IPS-NIHi11 (cell line): ENCODE data around the gene HPSE.

ENCODE experiments used
- DNase-seq: peaks from one replicate; pipeline ENCODE4 v3.0.0; 2012; ENCODE audit warnings: mixed read lengths, low spot score

Gene HPSE

DNA sequence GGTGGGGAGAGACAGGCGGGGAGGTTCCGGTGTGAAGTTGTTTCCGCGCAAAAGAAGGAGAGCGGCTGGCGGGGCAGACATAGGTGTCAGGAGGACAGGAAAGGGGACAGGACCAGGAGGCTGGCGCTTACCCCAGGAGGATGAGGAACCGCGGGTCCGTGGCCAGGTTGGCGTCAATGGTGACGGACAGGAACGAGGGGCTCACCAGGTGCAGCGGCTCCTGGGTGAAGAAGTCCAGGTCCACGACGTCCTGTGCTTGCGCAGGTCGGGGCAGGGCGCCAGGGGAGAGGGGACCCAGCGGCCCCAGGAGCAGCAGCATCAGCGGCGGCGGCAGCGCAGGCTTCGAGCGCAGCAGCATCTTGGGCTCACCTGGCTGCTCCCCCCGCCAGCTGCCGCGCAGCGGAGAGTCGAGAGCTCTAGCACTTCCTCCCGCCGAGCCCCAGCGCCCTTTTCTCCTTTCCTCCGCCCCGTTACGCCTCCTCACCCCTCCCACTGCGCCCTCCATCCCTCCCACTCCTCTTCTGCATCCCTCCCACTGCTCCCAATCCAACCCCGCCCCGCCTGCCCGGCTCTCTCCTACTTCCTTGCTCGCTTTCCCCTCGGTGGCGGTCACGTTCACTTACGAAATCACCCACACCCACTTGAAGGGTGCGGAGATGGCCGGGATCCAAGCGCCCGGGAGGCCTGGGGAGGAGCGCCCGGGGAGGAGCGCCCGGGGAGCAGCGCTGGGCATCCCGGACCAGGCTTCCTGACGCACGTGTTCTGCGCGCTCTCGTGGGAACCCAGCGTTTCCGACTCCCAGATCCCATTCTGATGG is at the start of gene HPSE:
HPSE (minus strand) TSS at position 424 of the 817 bp plus-strand sequence; CDS start at position 358, 66 bp downstream.
- DNase-seq = peak; percentile 90

DNA sequence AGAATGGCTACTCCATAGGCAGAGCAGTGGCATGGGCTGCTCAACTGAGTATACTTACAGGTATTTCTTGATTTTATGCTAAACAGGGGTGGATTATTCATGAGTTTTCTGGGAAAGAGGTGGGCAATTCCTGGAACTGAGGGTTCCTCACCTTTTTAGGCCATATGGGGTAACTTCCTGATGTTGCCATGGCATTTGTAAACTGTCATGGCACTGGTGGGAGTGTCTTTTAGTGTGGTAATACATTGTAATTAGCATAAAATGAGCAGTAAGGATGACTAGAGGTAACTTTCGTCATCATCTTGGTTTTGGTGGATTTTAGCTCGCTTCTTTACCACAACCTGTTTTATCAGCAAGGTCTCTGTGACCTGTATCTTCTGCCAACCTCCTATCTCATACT is 48.2 kb upstream of the HPSE start:
- no peak for DNase-seq

DNA sequence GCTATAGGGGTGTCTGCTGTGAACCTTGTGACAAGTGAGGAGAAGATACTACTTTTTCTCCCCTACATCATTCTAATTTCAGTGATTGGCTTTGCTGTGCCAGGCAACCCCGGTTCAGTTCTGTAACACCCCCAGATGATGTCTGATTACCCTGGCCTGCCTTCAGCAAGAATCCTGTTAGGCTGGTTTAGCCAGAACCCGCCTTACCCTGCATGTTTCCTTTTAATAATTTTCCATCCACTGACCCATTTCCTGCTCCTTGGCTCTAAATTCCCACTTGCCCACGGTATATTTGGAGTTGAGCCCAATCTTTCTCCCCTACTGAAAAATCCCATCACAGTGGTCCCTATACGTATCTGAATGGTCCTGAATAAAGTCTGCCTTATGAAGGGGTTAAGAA is 46.5 kb upstream of the HPSE start:
- no peak for DNase-seq

DNA sequence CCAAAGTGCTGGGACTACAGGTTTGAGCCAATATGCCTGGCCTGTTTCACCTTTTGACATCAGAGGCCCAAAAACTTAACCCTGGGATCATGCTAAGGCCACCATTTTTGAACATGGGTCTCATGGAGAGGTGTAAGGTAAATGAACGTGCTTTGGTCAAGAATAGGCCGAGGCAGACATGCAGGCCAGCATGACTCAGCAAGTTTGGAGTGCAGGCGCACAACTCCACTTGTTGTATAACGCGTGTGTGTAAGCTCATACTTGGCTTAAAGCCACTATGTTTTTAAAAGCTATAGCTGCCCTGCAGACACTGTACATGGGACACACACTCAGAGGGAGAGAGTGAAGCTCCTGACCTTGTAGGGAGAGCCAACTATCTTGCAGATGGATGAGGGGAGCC is 43.8 kb upstream of the HPSE start:
- DNase-seq = no peak

DNA sequence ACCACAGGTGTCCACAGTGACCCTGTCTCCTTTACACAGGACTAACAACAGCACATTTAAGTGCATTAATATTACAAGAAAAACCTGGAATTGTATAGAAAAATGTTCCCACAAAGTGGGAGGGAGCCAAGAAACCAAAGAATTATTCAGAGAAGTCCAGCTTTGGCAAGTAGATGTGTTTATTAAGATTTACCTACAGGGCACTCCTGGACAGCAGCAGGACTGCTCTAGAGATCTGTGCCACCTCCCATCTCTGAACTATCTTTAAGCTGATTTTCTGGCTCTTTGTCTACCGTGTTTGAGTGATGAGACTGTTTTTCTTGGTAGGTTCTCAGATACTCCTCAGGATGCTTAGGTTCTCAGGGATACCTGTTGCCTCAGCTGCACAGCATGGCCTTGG is 38.3 kb upstream of the HPSE start:
- no peak for DNase-seq

DNA sequence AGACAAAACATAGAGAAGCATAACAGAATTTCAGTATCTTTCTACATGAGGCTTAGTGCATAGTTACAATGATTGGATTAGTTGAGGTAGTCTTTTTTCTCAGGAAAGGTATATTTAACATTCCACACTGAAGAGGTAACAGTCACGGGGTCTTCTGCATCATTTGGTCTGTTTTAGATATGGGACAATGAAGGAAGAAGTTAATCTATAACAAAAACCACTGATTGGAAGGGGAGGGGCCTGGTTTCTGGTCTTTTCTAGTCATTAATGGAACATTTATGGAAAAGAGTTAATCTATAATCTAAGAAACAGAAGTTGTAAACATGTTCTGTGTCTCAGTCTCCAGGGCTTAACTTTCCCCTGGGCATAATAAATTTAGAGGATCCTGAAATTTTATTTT is 37.3 kb upstream of the HPSE start:
- DNase-seq = no peak

DNA sequence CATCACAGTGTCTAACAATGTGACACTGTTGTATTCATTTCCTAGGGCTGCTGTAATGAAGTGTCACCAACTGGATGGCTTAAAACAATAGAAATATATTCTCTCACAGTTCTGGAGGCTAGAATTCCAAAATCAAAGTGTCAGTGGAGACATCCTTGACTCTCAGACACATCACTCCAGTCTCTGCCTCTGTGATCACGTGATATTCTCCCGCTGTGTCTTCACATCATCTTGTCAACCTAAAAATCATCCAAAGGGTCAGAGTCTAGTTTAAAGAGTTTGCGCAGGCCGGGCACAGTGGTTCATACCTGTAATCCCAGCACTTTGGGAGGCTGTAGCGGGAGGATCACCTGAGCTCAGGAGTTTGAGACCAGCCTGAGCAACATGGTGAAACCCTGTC is 36.6 kb upstream of the HPSE start:
- DNase-seq = no peak

DNA sequence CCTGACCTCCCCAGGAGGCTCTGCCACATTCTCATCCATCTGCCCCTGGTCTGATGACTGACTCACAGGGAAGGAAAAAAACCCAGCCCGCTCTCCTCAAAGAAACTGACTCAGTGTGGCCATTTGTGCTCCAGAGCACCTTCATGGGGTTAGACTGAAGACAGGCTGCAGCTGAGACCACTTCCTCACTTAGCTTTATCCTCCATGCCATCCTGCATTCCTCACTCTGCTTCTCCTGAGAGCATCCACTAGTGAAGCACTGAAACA is 35.9 kb upstream of the HPSE start:
- DNase-seq = no peak

DNA sequence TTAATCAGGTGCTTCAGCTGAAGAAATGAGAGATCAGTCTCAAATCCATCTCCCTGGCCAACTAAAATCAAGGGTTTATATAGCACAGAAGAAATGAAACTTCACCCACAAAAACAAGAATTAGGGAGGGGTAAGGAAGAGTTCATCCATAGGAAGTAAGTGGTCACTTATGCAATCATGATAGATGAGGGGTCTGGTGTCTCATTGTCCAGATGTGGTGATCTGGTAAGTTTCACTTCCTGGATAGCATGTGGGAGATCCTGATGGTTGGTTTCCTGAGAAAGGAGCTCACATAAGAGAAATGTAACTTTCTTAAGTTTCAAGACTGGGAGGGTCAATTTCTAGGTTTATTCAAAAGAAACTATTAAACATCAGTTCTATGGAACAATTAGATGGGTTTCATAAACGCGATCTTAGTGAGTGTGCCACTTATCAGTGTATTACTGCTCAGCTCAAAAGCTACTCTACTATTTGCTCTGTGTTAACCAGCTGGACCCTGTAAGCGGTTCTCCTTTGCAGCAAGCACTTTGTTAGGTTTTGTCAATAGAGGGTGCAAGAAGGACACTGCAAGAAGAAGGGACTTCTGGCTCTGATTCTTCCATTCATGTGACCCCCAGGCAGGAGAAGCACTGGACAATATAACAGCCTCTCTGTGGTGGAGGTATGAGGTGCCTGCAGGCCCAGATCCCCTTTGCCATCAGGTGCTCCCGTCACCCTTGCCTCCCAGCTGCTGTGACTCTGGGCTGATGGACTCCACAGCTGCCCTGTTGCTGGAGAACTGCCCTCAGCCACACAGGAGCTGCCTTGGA is 35.4 kb upstream of the HPSE start:
- DNase-seq = no peak

DNA sequence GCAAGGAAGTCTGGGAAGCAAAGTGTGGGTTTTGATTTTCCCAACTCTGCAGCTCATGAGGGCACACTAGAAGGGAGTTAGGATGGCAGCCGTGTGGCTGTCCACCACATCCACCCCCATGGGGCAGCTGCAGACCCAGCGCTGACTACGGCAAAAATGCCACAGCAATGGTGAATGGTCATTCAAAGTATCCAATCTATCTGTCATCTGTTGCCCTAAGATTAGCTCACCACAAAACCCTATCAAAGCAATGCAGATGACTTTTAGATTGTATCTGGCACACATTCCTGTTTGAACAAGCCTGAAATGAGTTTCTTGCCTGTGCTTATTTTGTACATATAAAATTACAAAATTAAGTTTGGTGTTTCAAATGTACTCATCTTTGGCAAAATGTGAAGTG is 29.7 kb upstream of the HPSE start:
- DNase-seq = no peak

DNA sequence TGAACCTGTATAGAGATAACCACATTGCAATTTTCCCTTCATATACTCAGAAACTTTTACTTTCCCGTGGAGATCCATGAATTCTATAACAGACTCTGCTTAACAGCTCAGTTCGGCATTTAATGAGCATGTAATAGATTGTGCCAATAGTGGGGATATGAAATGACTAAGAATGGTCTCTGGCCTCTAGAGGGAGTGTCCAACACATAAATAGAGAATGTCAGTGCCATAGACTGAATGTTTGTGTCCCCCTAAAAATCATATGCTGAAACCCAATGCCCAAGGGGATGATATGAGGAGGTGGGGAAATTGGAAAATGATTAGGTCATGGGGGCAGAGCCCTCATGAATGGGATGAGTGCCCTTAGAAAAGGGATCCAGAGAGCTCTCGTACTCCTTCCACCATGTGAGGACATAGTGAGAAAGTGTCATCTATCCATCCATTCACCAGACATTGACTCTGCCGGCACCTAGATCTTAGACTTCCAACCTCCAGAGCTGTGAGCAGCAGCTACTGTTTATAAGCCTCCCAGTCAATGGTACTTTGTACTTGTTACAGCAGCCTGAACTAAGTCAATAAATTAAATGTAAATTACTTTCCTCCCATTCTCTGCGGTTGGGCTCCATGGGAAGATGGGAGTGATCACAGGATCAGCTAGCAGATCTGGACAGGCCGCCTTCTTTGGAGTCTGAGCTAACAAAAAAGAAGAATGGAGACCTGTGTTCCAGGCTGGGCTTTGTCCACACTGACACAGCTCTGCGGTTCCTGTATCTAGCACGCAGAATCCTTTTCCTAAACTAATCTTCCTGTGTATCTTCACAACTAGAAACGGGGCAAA is 28.1 kb upstream of the HPSE start:
- DNase-seq = no peak

DNA sequence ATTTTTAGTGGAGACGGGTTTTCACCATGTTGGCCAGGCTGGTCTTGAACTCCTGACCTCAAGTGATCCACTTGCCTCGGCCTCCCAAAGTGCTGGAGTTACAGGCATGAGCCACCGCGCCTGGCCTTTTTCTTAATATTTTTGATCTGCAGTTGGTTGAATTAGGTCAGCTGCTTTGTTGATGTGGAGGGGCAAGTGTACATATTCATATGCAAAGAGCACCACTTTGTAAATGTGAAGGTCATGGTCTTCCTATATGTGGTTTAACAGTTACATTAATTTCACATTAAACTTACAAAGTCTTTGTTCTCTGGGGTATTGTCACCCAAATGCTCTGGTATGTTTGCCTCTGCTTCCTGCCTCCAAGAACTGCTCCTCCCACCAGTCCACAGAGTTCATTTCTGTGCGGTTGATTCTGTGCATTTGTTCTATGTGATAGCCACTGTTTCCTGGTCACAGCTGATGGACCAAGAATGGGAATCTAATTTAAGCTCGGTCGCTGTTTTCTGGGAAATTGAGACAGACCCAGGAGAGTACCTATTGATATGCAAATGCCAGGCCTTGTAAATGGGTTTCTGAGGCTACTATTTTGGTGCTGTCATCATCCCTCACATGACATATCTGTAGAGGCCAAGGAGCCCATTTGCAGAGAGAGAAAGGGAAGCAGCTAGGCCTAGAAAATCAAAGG is 26.9 kb upstream of the HPSE start:
- DNase-seq = peak; percentile 40

DNA sequence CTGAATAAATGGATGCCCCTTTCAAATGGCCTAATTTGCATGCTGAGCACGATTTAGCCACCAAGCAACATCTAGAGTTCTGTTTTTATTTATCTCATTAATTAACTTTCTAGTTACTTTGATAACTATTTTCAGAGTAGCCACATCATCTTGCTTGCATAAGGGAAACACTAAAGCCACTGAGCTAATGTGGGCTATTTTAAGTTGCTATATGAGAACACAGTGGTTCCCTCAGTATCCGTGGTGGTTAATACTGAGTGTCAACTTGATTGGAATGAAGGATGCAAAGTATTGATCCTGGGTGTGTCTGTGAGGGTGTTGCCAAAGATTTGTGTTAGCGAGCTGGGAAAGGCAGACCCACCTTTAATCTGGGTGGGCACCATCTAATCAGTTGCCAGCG is 25.4 kb upstream of the HPSE start:
- DNase-seq = no peak

DNA sequence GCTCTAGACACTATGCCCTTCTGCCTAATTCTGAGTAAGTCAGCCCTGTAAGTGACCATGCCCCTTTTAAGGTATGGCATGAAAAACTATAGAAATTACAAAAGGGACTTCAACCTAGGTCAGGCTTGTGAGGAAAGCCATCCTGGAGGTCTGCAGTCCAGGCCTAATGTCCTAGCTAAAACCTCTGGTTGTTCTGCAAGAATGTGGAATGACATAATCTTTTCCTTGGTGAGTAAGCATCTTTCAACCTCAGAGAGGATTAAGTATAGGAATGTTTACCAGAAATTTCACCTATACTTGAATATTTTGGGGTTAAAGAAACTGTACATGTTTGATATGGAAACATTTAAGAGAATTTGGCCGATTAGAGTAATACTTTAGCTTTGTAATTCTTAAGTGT is 23.8 kb upstream of the HPSE start:
- DNase-seq = no peak

DNA sequence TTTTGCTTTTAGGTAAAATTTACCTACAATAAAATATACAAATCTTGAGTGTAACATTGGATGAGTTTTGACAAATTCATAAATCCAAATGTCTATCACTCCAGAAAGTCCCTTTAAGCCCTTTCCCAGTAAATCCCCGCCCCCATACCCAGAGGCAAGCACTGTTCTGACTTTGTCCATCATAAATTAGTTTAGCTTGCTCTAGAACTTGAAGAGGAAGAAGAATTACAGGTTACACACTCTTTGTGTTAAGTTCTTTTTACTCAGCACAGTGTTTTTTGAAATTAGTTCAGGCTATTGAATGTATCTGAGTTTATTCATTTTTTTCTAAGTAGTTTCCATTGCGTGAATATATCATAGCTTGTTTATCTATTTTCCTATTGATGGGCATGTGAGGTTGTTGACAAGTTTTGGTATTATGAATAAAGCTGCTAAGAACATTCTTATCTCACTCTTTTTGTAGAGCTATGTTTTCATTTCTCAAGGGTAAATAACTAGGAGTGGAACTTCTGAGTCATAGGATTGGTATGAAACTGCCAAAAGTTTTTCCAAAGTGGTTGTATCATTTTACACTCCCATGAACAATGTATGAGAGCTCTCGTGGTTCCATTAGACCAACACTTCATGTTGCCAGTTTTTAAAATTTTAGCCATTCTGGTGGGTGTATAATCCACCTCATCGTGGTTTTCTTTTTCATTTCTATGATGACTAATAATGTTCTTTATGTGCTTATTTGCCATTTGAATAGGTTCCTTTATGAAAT is 22.4 kb upstream of the HPSE start:
- DNase-seq = no peak

DNA sequence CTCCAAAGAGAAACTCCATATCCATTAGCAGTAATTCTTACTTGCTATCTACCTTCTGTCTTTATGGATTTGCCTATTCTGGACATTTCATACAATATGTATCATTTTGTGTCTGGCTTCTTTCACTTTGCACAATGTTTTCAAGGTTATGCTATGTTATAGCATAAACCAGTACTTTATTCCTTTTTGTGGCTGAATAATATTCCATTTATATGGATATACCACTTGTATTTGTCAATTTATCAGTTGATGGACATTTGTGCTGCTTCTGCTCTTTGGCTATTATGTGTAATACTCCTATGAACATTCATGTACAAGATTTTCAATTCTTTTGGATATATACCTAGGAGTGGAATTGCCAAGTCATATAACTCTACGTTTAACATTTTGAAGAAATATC is 18.9 kb upstream of the HPSE start:
- DNase-seq = no peak

DNA sequence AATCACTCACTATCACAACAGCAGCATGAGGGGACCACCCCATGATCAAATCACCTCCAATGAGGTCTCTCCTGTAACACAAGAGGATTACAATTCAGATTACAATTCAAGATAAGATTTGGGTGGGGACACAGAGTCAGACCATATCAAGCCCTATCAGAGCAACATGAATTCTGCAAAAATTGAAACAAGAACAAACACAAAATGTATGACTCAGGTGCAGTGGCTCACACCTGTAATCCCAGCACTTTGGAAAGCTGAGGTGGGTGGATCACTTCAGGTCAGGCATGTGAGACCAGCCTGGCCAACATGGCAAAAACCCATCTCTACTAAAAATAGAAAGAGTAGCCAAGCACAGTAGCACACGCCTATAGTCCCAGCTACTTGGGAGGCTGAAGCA is 13.4 kb upstream of the HPSE start:
- DNase-seq = no peak

DNA sequence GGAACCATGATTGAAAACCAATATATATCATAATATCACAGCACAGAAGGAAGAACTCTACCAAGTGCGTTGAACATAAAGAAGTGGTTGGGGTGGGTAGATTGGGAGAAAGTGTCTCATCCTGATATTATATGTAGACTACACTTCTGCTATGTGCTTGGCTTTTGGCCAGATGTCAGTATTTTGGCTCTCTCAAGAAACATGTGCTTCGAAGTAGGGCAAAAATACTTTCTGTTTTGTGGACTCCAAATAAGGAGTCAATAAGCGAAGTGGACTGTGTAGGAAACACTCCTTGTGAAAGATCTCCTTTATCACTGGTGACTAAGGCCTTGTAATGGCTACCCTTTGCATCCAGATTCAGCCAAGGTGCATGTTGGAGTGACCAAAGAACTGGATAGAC is 7.8 kb upstream of the HPSE start:
- no peak for DNase-seq

DNA sequence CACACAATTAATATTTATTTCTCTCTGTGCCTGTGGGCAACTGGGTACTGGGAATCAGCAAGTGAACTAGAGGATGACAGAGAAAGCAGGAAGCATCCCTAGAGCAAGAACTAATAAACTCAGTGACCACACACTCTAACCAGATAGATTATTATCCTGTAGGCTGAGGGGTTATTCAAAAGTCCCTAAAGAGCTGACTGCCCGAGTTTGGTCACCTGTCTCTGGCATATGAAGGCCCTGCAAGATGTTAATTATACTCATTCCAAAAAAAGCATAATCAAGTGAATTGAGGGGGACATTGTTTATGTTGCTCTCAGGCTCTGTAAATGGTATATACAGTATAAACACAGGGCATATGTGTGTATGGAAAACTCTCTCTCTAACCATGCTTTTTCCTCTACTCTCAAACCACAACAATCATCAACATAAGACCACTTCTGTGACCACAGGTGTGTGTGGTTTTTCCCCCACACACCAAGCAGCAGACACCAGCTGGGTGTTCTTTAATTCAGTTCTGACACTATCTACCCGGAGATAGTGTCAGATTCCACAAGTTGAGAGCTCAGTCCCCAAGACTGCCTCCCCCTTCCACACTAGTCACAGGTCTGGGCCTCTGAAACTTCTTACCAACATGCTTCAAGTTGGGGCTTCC is 6.2 kb upstream of the HPSE start:
- DNase-seq = no peak

DNA sequence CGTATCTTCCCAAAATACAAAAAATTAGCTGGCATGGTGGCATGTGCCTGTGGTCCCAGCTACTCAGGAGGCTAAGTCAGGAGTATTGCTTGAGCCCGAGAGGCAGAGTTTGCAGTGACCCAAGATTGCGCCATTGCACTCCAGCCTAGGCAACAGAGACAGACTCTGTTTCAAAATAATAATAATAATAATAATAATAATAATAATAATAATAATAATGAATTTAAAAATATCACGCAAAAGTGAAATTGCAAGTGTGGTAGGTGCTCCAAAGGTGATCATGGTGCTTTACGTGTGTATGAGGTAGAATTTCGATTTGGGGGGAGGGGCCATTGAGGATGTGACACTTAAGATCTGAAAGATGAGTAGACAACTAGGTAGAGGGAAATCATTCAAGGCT is 4.9 kb upstream of the HPSE start:
- DNase-seq = no peak

DNA sequence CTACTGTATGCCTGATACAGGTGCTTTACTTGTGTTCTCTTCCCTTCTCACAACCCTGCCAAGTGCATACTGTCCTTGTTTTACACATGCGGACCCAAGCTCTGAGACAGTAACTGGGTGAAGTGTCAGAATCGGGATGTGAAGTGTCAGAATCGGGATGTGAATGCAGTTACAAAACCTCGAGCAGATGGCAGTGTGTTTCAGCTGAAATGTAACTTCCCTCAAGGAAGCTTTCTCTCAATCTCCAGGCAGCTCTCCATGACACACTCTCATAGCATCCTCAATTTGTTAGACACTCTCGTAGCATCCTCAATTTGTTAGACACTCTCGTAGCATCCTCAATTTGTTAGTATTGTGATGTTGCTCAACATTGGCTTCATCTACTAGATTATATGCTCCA is 1.1 kb upstream of the HPSE start:
- no peak for DNase-seq
